ENCODE results near the gene MREG.
"Not testable (repeated sequence)": the region's sequence is repeated elsewhere in the genome, so short reads cannot be mapped to it uniquely, and the experiment has no call there.

Gene MREG

GRCh38 chr2:215957354-215958122 is 55.8 kb downstream of the MREG start:
- DNase-seq: not testable (repeated sequence)

- DNase-seq: no peak
These were observed 60.3 kb downstream of the MREG start for GRCh38 chr2:215952860-215953637.

- no peak for DNase-seq
These were observed 61.8 kb downstream of the MREG start for GRCh38 chr2:215951558-215951957.

- no peak for DNase-seq
These were observed 63.4 kb downstream of the MREG start for GRCh38 chr2:215949991-215950404.

GRCh38 chr2:215948051-215948450 is 65.3 kb downstream of the MREG start:
- no peak for DNase-seq

- no peak for DNase-seq
These were observed 66.8 kb downstream of the MREG start for GRCh38 chr2:215946586-215946985.

GRCh38 chr2:215942194-215942593 is 71.2 kb downstream of the MREG start:
- no peak for DNase-seq

- no peak for DNase-seq
These were observed 71.6 kb downstream of the MREG start for GRCh38 chr2:215941726-215942125.

- DNase-seq: no peak
These were observed 72.6 kb downstream of the MREG start for GRCh38 chr2:215940645-215941184.

GRCh38 chr2:215937190-215937589 is 76.2 kb downstream of the MREG start:
- no peak for DNase-seq

- no peak for DNase-seq
These were observed 80.2 kb downstream of the MREG start for GRCh38 chr2:215933151-215933550.

- peak; percentile 40 for DNase-seq
These were observed 82.0 kb downstream of the MREG start for GRCh38 chr2:215931256-215931903.

- DNase-seq: no peak
These were observed 82.7 kb downstream of the MREG start for GRCh38 chr2:215930505-215931253.

- DNase-seq: no peak
These were observed 83.6 kb downstream of the MREG start for GRCh38 chr2:215929602-215930335.

GRCh38 chr2:215928086-215928485 is 85.3 kb downstream of the MREG start:
- DNase-seq: no peak

- DNase-seq: not testable (repeated sequence)
These were observed 86.4 kb downstream of the MREG start for GRCh38 chr2:215926992-215927391.

- no peak for DNase-seq
These were observed 91.5 kb downstream of the MREG start for GRCh38 chr2:215921895-215922294.

GRCh38 chr2:215920244-215921100 is 92.9 kb downstream of the MREG start:
- peak; percentile 43 for DNase-seq

- DNase-seq: no peak
These were observed 93.6 kb downstream of the MREG start for GRCh38 chr2:215919624-215920243.

- DNase-seq: no peak
These were observed 94.3 kb downstream of the MREG start for GRCh38 chr2:215918901-215919599.
